ENCODE results near the gene KRT36.

Gene KRT36

GRCh38 chr17:41451154-41451728, 38.5 kb downstream of the KRT36 start:
- Histone ChIP-seq H3K4me3 (ENCODE audit: low read length in 2 of 2) (no peak overlapping the region), H3K27me3 (ENCODE audit: control insufficient read depth in 1 of 2, insufficient read depth in 2 of 2, low read length in 2 of 2) (peaks cover 0 to 2% of the 10 kb centered on the region in 2 donors), H3K9ac (ENCODE audit: low read length in 2 of 2) (no peak overlapping the region), H3K9me3 (ENCODE audit: control insufficient read depth in 2 of 2, low read length in 2 of 2) (peaks cover 2 to 4% of the 10 kb centered on the region in 2 donors), H3K36me3 (ENCODE audit: control insufficient read depth in 2 of 2, insufficient read depth in 2 of 2, low read length in 2 of 2) (no peaks in the 10 kb centered on the region), H3K4me1 (ENCODE audit: control insufficient read depth, insufficient read depth, low read length) (no peaks in the 10 kb centered on the region), H3K27ac (ENCODE audit: low read length) (no peak overlapping the region)

- Histone ChIP-seq H3K4me1 (ENCODE audit: control insufficient read depth, insufficient read depth, low read length) (no peaks in the 10 kb centered on the region), H3K27ac (ENCODE audit: low read length) (no peak overlapping the region)
Observed at GRCh38 chr17:41449008-41449407, 40.7 kb downstream of the KRT36 start.

GRCh38 chr17:41448506-41448905, 41.2 kb downstream of the KRT36 start:
- H3K9ac ChIP-seq (ENCODE audit: low read length in 2 of 2): no peak overlapping the region
- no peaks in the 10 kb centered on the region for H3K36me3 ChIP-seq (ENCODE audit: control insufficient read depth in 2 of 2, insufficient read depth in 2 of 2, low read length in 2 of 2)
- H3K4me3 ChIP-seq (ENCODE audit: low read length in 2 of 2): no peak overlapping the region
- peaks cover 0 to 5% of the 10 kb centered on the region in 2 donors for H3K27me3 ChIP-seq (ENCODE audit: control insufficient read depth in 1 of 2, insufficient read depth in 2 of 2, low read length in 2 of 2)
- peaks cover 2 to 4% of the 10 kb centered on the region in 2 donors for H3K9me3 ChIP-seq (ENCODE audit: control insufficient read depth in 2 of 2, low read length in 2 of 2)
- no peak overlapping the region for H3K27ac ChIP-seq (ENCODE audit: low read length)
- no peaks in the 10 kb centered on the region for H3K4me1 ChIP-seq (ENCODE audit: control insufficient read depth, insufficient read depth, low read length)

More at GRCh38 chr17:41449008-41449407, 40.7 kb downstream of the KRT36 start:
- Histone ChIP-seq H3K9me3 (ENCODE audit: control insufficient read depth in 2 of 2, low read length in 2 of 2) (peaks cover 2 to 4% of the 10 kb centered on the region in 2 donors), H3K36me3 (ENCODE audit: control insufficient read depth in 2 of 2, insufficient read depth in 2 of 2, low read length in 2 of 2) (no peaks in the 10 kb centered on the region), H3K4me3 (ENCODE audit: low read length in 2 of 2) (no peak overlapping the region), H3K27me3 (ENCODE audit: control insufficient read depth in 1 of 2, insufficient read depth in 2 of 2, low read length in 2 of 2) (peaks cover 0 to 6% of the 10 kb centered on the region in 2 donors), H3K9ac (ENCODE audit: low read length in 2 of 2) (no peak overlapping the region)

GRCh38 chr17:41446806-41447205, 42.9 kb downstream of the KRT36 start:
- no peak overlapping the region for H3K9ac ChIP-seq (ENCODE audit: low read length in 2 of 2)
- no peak overlapping the region for H3K4me3 ChIP-seq (ENCODE audit: low read length in 2 of 2)
- H3K4me1 ChIP-seq (ENCODE audit: control insufficient read depth, insufficient read depth, low read length): no peaks in the 10 kb centered on the region
- H3K27ac ChIP-seq (ENCODE audit: low read length): no peak overlapping the region
- no peaks in the 10 kb centered on the region for H3K36me3 ChIP-seq (ENCODE audit: control insufficient read depth in 2 of 2, insufficient read depth in 2 of 2, low read length in 2 of 2)
- peaks cover 2% of the 10 kb centered on the region in 2 donors for H3K9me3 ChIP-seq (ENCODE audit: control insufficient read depth in 2 of 2, low read length in 2 of 2)
- H3K27me3 ChIP-seq (ENCODE audit: control insufficient read depth in 1 of 2, insufficient read depth in 2 of 2, low read length in 2 of 2): peaks cover 0 to 5% of the 10 kb centered on the region in 2 donors

- Histone ChIP-seq H3K4me3 (ENCODE audit: low read length in 2 of 2) (no peak overlapping the region), H3K4me1 (ENCODE audit: control insufficient read depth, insufficient read depth, low read length) (no peaks in the 10 kb centered on the region), H3K36me3 (ENCODE audit: control insufficient read depth in 2 of 2, insufficient read depth in 2 of 2, low read length in 2 of 2) (no peaks in the 10 kb centered on the region), H3K9ac (ENCODE audit: low read length in 2 of 2) (no peak overlapping the region), H3K27ac (ENCODE audit: low read length) (no peak overlapping the region), H3K27me3 (ENCODE audit: control insufficient read depth in 1 of 2, insufficient read depth in 2 of 2, low read length in 2 of 2) (peaks cover 0 to 5% of the 10 kb centered on the region in 2 donors), H3K9me3 (ENCODE audit: control insufficient read depth in 2 of 2, low read length in 2 of 2) (no peaks in the 10 kb centered on the region)
Observed at GRCh38 chr17:41444640-41445039, 45.1 kb downstream of the KRT36 start.

GRCh38 chr17:41444186-41444585, 45.5 kb downstream of the KRT36 start:
- no peaks in the 10 kb centered on the region for H3K9me3 ChIP-seq (ENCODE audit: control insufficient read depth in 2 of 2, low read length in 2 of 2)
- H3K27ac ChIP-seq (ENCODE audit: low read length): no peak overlapping the region
- no peaks in the 10 kb centered on the region for H3K4me1 ChIP-seq (ENCODE audit: control insufficient read depth, insufficient read depth, low read length)
- no peak overlapping the region for H3K9ac ChIP-seq (ENCODE audit: low read length in 2 of 2)
- peaks cover 0 to 5% of the 10 kb centered on the region in 2 donors for H3K27me3 ChIP-seq (ENCODE audit: control insufficient read depth in 1 of 2, insufficient read depth in 2 of 2, low read length in 2 of 2)
- H3K4me3 ChIP-seq (ENCODE audit: low read length in 2 of 2): no peak overlapping the region
- no peaks in the 10 kb centered on the region for H3K36me3 ChIP-seq (ENCODE audit: control insufficient read depth in 2 of 2, insufficient read depth in 2 of 2, low read length in 2 of 2)

GRCh38 chr17:41442739-41443138, 47.0 kb downstream of the KRT36 start:
- H3K36me3 ChIP-seq (ENCODE audit: control insufficient read depth in 2 of 2, insufficient read depth in 2 of 2, low read length in 2 of 2): no peaks in the 10 kb centered on the region
- no peak overlapping the region for H3K4me3 ChIP-seq (ENCODE audit: low read length in 2 of 2)
- no peaks in the 10 kb centered on the region for H3K4me1 ChIP-seq (ENCODE audit: control insufficient read depth, insufficient read depth, low read length)
- H3K9me3 ChIP-seq (ENCODE audit: control insufficient read depth in 2 of 2, low read length in 2 of 2): no peaks in the 10 kb centered on the region
- no peak overlapping the region for H3K27ac ChIP-seq (ENCODE audit: low read length)
- H3K27me3 ChIP-seq (ENCODE audit: control insufficient read depth in 1 of 2, insufficient read depth in 2 of 2, low read length in 2 of 2): peaks cover 0 to 5% of the 10 kb centered on the region in 2 donors
- no peak overlapping the region for H3K9ac ChIP-seq (ENCODE audit: low read length in 2 of 2)

GRCh38 chr17:41440531-41441033, 49.1 kb downstream of the KRT36 start, which contains the start of gene KRT38:
KRT38 (minus strand) TSS chr17:41440983; CDS start chr17:41440921, 62 bp downstream.
- Histone ChIP-seq H3K36me3 (ENCODE audit: control insufficient read depth in 2 of 2, insufficient read depth in 2 of 2, low read length in 2 of 2) (no peaks in the 10 kb centered on the region), H3K9ac (ENCODE audit: low read length in 2 of 2) (no peak within 1 kb of the TSS), H3K4me3 (ENCODE audit: low read length in 2 of 2) (no peak within 1 kb of the TSS), H3K27ac (ENCODE audit: low read length) (no peak within 1 kb of the TSS), H3K4me1 (ENCODE audit: control insufficient read depth, insufficient read depth, low read length) (no peaks in the 10 kb centered on the region), H3K9me3 (ENCODE audit: control insufficient read depth in 2 of 2, low read length in 2 of 2) (no peaks in the 10 kb centered on the region), H3K27me3 (ENCODE audit: control insufficient read depth in 1 of 2, insufficient read depth in 2 of 2, low read length in 2 of 2) (peaks cover 0 to 5% of the 10 kb centered on the region in 2 donors)

- H3K27ac ChIP-seq (ENCODE audit: low read length): no peak overlapping the region
- peaks cover 1% of the 10 kb centered on the region for H3K4me1 ChIP-seq (ENCODE audit: control insufficient read depth, insufficient read depth, low read length)
- peaks cover 0 to 2% of the 10 kb centered on the region in 2 donors for H3K27me3 ChIP-seq (ENCODE audit: control insufficient read depth in 1 of 2, insufficient read depth in 2 of 2, low read length in 2 of 2)
- no peak overlapping the region for H3K4me3 ChIP-seq (ENCODE audit: low read length in 2 of 2)
- no peaks in the 10 kb centered on the region for H3K36me3 ChIP-seq (ENCODE audit: control insufficient read depth in 2 of 2, insufficient read depth in 2 of 2, low read length in 2 of 2)
- H3K9ac ChIP-seq (ENCODE audit: low read length in 2 of 2): no peak overlapping the region
- H3K9me3 ChIP-seq (ENCODE audit: control insufficient read depth in 2 of 2, low read length in 2 of 2): no peaks in the 10 kb centered on the region
Observed at GRCh38 chr17:41439375-41439774, 50.3 kb downstream of the KRT36 start.

- Histone ChIP-seq H3K36me3 (ENCODE audit: control insufficient read depth in 2 of 2, insufficient read depth in 2 of 2, low read length in 2 of 2) (no peaks in the 10 kb centered on the region), H3K4me3 (ENCODE audit: low read length in 2 of 2) (no peak overlapping the region), H3K9me3 (ENCODE audit: control insufficient read depth in 2 of 2, low read length in 2 of 2) (no peaks in the 10 kb centered on the region), H3K27me3 (ENCODE audit: control insufficient read depth in 1 of 2, insufficient read depth in 2 of 2, low read length in 2 of 2) (no peaks in the 10 kb centered on the region), H3K4me1 (ENCODE audit: control insufficient read depth, insufficient read depth, low read length) (peaks cover 5% of the 10 kb centered on the region), H3K27ac (ENCODE audit: low read length) (no peak overlapping the region), H3K9ac (ENCODE audit: low read length in 2 of 2) (no peak overlapping the region)
Observed at GRCh38 chr17:41437769-41438168, 51.9 kb downstream of the KRT36 start.

GRCh38 chr17:41437254-41437653, 52.5 kb downstream of the KRT36 start:
- no peak overlapping the region for H3K4me3 ChIP-seq (ENCODE audit: low read length in 2 of 2)
- H3K9ac ChIP-seq (ENCODE audit: low read length in 2 of 2): no peak overlapping the region
- H3K27me3 ChIP-seq (ENCODE audit: control insufficient read depth in 1 of 2, insufficient read depth in 2 of 2, low read length in 2 of 2): no peaks in the 10 kb centered on the region
- H3K36me3 ChIP-seq (ENCODE audit: control insufficient read depth in 2 of 2, insufficient read depth in 2 of 2, low read length in 2 of 2): no peaks in the 10 kb centered on the region
- H3K4me1 ChIP-seq (ENCODE audit: control insufficient read depth, insufficient read depth, low read length): peaks cover 5% of the 10 kb centered on the region
- H3K27ac ChIP-seq (ENCODE audit: low read length): no peak overlapping the region
- H3K9me3 ChIP-seq (ENCODE audit: control insufficient read depth in 2 of 2, low read length in 2 of 2): no peaks in the 10 kb centered on the region
